Fibroblast of villous mesenchyme (primary cell): ENCODE results near the gene MFN2. TPM values are rescaled to one million over a fixed set of nuclear protein-coding genes. Genes with fewer than 3 reads are reported as not detected.
"Not testable (repeated sequence)": the region's sequence is repeated elsewhere in the genome, so short reads cannot be mapped to it uniquely, and the experiment has no call there.

Source experiments
- DNase-seq: peaks from one replicate; pipeline ENCODE4 v3.0.0-alpha.2; 2010; ENCODE audit warnings: low read depth
- H3K4me3 ChIP-seq: 2 replicates; pipeline ENCODE4 v1.5.1; 2011; ENCODE audit warnings: low read depth, mild to moderate bottlenecking, low read length
- CTCF ChIP-seq: IDR thresholded peaks from 2 replicates; pipeline ENCODE4 v1.5.1; 2012; ENCODE audit warnings: low read depth, mild to moderate bottlenecking, low read length; ENCODE audit not compliant: insufficient read depth
- total RNA-seq: library from RNA; depleted of rRNA; stranded (reverse); fragments of >200 nt; gene quantifications from 2 replicates; pipeline ENCODE4 v1.2.3, GENCODE V29; 2012

Gene MFN2
- total RNA-seq, 1 donor: 66.1 TPM

GRCh38 chr1:12031039-12031980 is 51.1 kb downstream of the MFN2 start:
- TF ChIP-seq CTCF: peak; percentile 71
- peak; percentile 39 for DNase-seq
- no peak overlapping the region for H3K4me3 ChIP-seq

- DNase-seq: peak; percentile 54
Observed at GRCh38 chr1:12032161-12032621, 51.9 kb downstream of the MFN2 start.

GRCh38 chr1:12033441-12033840 is 53.2 kb downstream of the MFN2 start:
- peak; percentile 73 for DNase-seq
- not testable (repeated sequence) for H3K4me3 ChIP-seq

More at GRCh38 chr1:12032161-12032621, 51.9 kb downstream of the MFN2 start:
- TF ChIP-seq CTCF: no peak
- no peak overlapping the region for H3K4me3 ChIP-seq

GRCh38 chr1:12034381-12034801 is 54.1 kb downstream of the MFN2 start:
- TF ChIP-seq CTCF: no peak
- no peak overlapping the region for H3K4me3 ChIP-seq
- peak; percentile 73 for DNase-seq

GRCh38 chr1:12035312-12035711 is 55.1 kb downstream of the MFN2 start:
- DNase-seq: no peak
- no peak overlapping the region for H3K4me3 ChIP-seq
- TF ChIP-seq CTCF: no peak

GRCh38 chr1:12037486-12038355 is 57.5 kb downstream of the MFN2 start:
- no peak for TF ChIP-seq CTCF
- DNase-seq: no peak

More at GRCh38 chr1:12037486-12038355, 57.5 kb downstream of the MFN2 start:
- H3K4me3 ChIP-seq: no peak overlapping the region
